HG03575 (cell line): ENCODE measurements around the gene ADAMTSL5.
"Not testable (repeated sequence)": the region's sequence is repeated elsewhere in the genome, so short reads cannot be mapped to it uniquely, and the experiment has no call there.

Source experiments
- ATAC-seq: cut with Tn5 transposase; IDR thresholded peaks from one replicate; pipeline ENCODE4 v1.9.1; 2021; ENCODE audit not compliant: unreplicated experiment, insufficient number of reproducible peaks, low FRiP score; ENCODE audit errors: extremely low read depth

The ADAMTSL5 gene

DNA sequence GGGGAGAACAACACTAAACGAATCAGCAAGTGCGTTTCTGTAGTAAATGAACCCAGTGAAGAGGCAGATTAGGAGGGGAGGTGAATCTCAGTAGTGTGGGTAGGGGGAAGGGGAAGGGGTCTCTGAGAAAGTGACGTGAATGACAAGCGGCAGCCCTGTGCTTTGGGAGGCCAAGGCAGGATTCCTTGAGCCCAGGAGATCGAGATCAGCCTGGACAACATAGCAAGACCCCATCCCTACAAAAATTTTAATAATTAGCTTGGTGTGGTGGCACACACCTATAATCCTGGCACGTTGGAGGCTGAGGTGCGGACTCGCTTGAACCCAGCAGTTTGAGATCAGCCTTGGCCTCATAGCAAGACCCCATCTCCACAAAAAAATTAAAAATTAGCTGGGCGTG lies 19.2 kb upstream of the ADAMTSL5 start:
- no peak for ATAC-seq

DNA sequence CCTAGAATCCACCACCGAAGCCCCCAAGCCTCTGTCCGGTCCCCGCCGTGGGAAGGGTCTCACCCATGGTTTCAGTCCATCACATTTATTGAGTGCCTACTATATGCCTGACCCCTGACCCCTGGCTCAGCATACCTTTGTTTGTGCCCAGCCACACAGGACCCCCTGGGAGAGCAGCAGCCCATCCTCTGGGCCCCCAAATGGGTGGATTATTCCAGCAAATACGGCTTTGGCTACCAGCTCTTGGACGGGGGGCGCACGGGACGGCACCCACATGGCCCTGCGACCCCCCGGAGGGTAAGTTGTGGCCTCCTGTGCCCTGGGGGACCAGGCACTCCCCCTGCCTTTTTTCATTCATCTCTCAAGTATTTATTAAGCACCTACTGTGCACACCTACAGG lies 18.8 kb upstream of the ADAMTSL5 start:
- ATAC-seq, result no peak

- ATAC-seq, result not testable (repeated sequence)
Observed at GRCh38 chr19:1530856-1531255, 18.0 kb upstream of the ADAMTSL5 start.

GRCh38 chr19:1529430-1529816 lies 16.6 kb upstream of the ADAMTSL5 start:
- ATAC-seq, result no peak

- ATAC-seq, result no peak
Observed at GRCh38 chr19:1528596-1529429, 16.0 kb upstream of the ADAMTSL5 start.

DNA sequence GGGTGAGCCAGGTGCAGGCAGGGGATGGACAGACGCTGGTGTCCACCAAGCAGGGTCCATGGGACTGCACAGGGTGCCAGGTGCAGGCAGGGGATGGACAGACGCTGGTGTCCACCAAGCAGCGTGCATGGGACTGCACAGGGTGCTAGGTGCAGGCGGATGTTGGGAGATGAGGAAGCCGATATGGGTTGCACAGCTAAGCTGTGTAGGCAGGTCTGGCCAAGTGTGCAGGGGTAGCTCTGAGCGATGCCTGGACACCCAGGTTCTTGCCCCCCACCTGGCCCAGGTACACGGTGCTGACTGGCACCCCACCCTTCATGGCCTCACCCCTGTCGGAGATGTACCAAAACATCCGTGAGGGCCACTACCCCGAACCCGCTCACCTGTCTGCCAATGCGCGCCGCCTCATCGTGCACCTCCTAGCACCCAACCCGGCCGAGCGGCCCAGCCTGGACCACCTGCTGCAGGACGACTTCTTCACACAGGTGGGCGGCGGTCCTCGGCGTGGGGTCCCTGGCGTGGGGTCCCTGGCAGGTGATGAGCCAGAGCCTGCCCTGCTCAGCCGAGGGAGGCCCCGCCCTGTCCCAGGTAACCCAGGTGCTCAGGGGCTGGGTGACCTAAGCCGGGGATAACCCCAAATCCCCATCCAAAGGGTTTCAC lies 15.0 kb upstream of the ADAMTSL5 start:
- no peak for ATAC-seq

- no peak for ATAC-seq
Observed at GRCh38 chr19:1526979-1527649, 14.3 kb upstream of the ADAMTSL5 start.

DNA sequence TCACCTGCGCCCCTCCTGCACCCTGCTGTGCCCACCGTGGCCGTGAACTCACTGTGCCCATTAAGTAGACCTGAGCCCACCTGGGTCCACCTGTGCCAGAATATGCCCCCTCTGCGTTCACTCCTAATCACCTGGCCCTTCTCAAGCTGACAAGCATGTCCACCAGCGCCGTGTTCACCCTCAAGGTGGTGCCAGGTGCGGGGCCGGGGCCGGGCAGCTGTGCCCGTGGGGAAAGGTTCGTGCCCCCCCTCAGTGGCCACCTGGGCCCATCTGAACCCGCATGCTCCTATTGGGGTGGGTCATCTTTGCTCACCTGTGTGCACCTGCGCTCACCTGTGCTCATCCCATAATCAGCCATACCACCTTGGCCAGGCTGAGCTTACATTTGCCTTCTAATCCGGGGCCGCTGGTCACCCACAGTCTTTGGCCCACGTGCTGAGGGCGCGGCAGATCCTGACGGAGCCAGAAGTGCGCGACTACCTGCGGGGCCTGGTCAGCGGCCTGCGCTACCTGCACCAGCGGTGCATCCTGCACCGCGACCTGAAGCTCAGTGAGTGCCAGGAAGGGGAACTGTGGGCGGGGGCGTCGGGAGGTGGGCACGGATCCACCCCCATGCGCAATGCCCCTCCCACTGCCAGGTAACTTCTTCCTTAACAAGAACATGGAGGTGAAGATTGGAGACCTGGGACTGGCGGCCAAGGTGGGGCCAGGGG lies 13.4 kb upstream of the ADAMTSL5 start:
- ATAC-seq, result no peak

DNA sequence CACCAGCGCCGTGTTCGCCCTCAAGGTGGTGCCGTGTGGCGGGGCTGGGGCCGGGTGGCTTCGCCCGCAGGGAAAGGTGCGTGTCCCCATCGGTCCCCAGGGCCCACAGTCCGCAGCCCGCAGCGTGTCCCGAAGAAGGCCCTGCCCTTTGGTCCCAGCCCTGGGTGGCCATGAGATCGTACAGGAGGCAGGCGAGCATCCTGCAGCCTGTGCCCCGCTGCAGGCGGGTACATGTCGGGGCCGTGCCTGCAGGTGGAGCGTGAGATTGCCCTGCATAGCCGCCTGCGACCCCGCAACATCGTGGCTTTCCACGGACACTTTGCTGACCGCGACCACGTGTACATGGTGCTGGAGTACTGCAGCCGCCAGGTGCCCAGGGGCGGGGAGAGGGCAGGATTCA lies 12.5 kb upstream of the ADAMTSL5 start:
- ATAC-seq, result no peak

DNA sequence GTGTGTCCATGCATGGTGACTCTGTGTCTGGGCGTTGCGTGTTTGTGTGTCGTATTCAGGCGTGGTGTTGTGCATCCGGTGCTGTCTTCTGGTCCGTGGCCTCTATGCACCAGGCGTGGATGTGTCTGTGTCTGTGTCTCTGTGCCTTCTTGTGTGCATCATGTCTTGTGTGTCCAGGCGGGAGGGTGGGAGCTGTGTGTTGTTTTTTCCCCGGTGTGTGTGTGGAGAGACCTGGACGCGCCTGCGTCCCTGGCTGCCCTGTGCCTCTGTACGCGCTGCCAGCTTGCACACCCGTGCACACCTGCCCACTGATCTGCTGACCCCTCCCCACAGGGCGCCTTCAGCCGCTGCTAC lies 12.1 kb upstream of the ADAMTSL5 start:
- ATAC-seq, result no peak

DNA sequence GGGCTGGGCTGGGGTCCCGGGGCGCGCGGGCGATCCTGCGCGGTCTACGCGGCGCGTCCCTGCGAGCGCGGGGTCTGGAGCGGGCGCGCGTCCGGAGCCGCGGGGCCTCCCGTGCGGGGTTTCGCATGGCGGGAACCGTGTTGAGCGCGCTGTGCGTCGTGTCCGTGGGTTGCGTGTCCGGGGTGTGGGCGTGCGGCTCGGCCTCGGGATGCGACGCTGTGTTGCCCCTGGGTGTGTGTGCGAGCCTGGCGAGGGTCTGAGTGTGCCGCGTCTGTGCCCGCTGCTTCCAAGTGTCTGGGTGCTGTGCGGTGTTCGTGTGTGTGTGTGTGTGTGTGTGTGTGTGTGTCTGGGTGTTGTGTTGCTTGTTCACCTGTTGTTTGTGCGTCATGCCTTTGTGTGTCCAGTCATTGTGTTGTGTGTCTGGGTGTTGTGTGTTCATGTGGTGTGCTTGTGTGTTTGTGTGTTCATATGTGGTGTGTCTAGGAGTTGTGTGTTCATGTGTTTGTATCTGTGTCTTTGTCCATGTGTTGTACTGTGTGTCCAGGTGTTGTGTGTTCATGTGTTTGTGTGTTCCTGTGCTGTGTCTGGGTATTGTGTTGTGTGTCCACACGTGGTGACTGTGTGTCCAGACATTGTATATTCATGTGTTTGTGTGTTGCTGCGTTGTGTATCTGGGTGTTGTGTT lies 11.6 kb upstream of the ADAMTSL5 start:
- ATAC-seq, result no peak

GRCh38 chr19:1523412-1524286 lies 10.8 kb upstream of the ADAMTSL5 start, which contains the start of gene PLK5:
Gene PLK5, plus strand, starts transcription at chr19:1524077. Its CDS starts 2,920 bp downstream, at chr19:1526997.
- ATAC-seq, result no peak

DNA sequence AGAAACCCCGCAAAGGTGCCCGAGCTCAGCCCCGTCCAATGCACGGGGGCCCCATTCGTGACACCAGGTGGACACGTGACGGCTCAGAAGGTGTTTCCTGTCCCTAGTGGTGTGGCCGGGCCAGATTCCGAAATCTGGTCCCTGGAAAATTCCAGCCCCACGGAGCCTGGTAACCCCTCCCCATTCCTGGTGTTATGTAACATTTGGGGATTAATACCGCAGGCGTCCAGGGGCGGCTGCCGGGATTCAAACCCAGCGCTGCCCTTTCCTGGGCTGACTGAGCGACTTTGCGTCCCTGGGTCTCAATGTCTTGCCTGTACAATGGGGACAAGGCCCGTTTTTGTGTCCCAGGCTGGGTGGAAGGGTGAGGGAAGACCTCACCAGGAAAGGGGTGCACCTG lies 10.0 kb upstream of the ADAMTSL5 start:
- no peak for ATAC-seq

- ATAC-seq, result no peak
Observed at GRCh38 chr19:1522061-1522460, 9.2 kb upstream of the ADAMTSL5 start.

- no peak for ATAC-seq
Observed at GRCh38 chr19:1521636-1522035, 8.8 kb upstream of the ADAMTSL5 start.

DNA sequence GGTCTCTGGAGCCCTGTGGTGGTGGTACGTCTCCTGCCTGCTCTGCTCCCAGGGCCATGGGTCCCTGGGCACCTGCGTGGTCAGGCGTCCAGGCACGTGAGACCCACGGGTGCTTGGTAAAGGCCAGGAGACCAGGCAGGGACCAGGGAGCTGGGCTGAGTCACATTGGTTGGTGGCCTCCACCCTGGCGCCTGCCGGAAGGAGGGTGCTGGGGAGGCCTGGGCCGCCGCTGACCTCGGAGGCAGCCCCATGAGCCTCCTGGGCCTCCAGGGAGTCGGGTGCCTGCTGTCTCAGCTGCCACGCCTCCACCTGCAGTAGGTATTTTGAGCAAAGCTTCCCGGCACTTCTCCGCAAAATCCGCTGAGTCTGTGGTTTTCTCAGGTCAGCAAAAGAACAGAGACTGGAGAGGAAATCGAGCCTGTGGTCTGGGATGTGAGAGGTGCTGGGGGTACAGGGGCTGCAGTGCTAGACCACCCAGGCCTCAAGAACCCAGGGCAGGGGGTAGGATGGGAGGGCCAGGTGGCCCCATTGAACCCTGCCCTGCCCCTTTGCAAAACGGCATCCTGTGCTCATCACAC lies 7.5 kb upstream of the ADAMTSL5 start:
- ATAC-seq, result no peak

GRCh38 chr19:1519802-1520201 lies 7.0 kb upstream of the ADAMTSL5 start:
- ATAC-seq, result not testable (repeated sequence)

GRCh38 chr19:1518471-1518870 lies 5.7 kb upstream of the ADAMTSL5 start:
- no peak for ATAC-seq
